Spleen (tissue), 7 donors: ENCODE results near the gene CDS2.

Source experiments
- POLR2A ChIP-seq, 3 donors: fragments of 450-650 bp; IDR thresholded peaks; one replicate each; pipeline ENCODE4 v1.5.1; 2017; ENCODE audit warnings: antibody characterized with exemption in 3 of 3, mild to moderate bottlenecking in 1 of 3
- TF ChIP-seq, protein P1 (sequence below), 11 experiments: fragments of 200-600 bp in 7 of 11; fragments of 450-650 bp in 4 of 11; sonication (generic) in 4 of 11; IDR thresholded peaks in 8 of 11; conservative IDR thresholded peaks in 3 of 11; 1 replicate in 7 of 11; 2 replicates in 4 of 11; pipeline versions ENCODE4 v1.4.0 to v1.8.0; 2016 to 2021; ENCODE audit warnings: antibody characterized with exemption in 11 of 11, inconsistent platforms in 4 of 11, mild to moderate bottlenecking in 1 of 11
- donor health status: DM: no; HTN: no; CAD: no; lungs with moderate emphysema.
- donor health status: DM: no; HTN: no; CAD: no.
- donor health status: DM: no; HTN: no; CAD: no.

DNA sequence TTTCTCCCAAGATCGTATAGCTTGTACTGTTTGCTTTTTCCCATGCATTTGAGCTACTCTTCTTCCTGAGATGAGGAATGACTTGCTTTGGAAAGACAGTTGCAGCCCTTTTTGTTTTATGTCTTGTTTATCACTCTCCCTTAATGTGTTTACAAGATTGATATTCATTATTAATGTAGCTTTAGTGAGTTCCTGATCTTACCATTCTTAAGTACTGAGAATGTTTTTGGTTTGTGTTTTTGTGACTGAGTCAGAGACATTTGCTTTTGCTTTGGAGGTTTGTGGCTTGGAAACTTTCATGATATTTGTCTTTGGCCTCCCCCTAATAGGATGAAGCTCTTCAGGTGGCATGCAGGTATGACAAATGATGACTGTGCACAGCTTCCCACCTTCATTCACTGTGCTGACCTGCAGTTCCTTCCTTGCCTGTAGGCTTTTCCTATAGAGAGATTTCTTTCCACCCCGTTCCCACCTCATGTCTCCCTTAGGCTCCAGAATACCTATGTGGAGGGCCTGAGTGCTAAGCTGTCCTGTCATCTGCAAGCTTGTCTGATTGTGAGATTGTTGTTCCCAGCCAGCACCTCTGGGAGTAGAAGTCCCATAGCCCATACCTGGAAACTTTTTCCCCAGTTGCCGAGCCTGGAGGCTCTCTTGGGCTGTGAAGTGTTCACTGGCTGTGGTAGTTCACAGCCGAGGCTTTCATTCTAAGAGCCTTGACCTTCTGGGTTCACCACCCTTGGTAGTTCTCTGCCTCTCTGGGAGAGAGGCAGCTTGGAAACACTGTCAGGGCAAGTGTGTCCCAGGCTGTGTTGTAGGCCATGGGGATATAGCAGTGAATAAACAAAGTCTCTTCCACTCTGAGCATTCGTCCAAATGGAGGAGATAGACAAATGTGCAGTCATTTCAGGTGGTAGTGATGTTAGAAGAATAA lies 27.1 kb downstream of the CDS2 start:
- TF ChIP-seq, protein P1, sequence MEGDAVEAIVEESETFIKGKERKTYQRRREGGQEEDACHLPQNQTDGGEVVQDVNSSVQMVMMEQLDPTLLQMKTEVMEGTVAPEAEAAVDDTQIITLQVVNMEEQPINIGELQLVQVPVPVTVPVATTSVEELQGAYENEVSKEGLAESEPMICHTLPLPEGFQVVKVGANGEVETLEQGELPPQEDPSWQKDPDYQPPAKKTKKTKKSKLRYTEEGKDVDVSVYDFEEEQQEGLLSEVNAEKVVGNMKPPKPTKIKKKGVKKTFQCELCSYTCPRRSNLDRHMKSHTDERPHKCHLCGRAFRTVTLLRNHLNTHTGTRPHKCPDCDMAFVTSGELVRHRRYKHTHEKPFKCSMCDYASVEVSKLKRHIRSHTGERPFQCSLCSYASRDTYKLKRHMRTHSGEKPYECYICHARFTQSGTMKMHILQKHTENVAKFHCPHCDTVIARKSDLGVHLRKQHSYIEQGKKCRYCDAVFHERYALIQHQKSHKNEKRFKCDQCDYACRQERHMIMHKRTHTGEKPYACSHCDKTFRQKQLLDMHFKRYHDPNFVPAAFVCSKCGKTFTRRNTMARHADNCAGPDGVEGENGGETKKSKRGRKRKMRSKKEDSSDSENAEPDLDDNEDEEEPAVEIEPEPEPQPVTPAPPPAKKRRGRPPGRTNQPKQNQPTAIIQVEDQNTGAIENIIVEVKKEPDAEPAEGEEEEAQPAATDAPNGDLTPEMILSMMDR (IDR thresholded peaks at IDR 0.05 in 8 of 11, conservative IDR thresholded peaks at IDR 0.05 in 3 of 11), result no peak
- TF ChIP-seq POLR2A (IDR thresholded peaks at IDR 0.05), result no peak
